HEK293 (cell line): Measurements from ENCODE around the gene NUDT9.

ENCODE experiments used
- BCL11A ChIP-seq: fragments of 450-650 bp; formaldehyde crosslinking; IDR thresholded peaks from 2 replicates; pipeline ENCODE4 v1.5.1; 2016; ENCODE audit warnings: low read depth, missing biosample characterization, missing genetic modification characterization
- BCL6B ChIP-seq: fragments of 450-650 bp; formaldehyde crosslinking; IDR thresholded peaks from 2 replicates; pipeline ENCODE4 v1.5.1; 2017; ENCODE audit warnings: missing biosample characterization, missing genetic modification characterization
- CTCF ChIP-seq: fragments of 450-650 bp; formaldehyde crosslinking; IDR thresholded peaks from 2 replicates; pipeline ENCODE4 v1.5.1; 2016; ENCODE audit warnings: missing biosample characterization, missing genetic modification characterization
- GLI4 ChIP-seq: fragments of 450-650 bp; formaldehyde crosslinking; IDR thresholded peaks from 2 replicates; pipeline ENCODE4 v1.5.1; 2016; ENCODE audit warnings: missing biosample characterization, missing genetic modification characterization
- YY1 ChIP-seq: fragments of 450-650 bp; formaldehyde crosslinking; IDR thresholded peaks from 2 replicates; pipeline ENCODE4 v1.5.1; 2018; ENCODE audit warnings: missing biosample characterization, missing genetic modification characterization
- ZBTB7A ChIP-seq: fragments of 450-650 bp; formaldehyde crosslinking; IDR thresholded peaks from 2 replicates; pipeline ENCODE4 v1.5.1; 2016; ENCODE audit warnings: low read depth, missing biosample characterization, missing genetic modification characterization
- ZNF121 ChIP-seq: fragments of 450-650 bp; formaldehyde crosslinking; IDR thresholded peaks from 2 replicates; pipeline ENCODE4 v1.5.1; 2016; ENCODE audit warnings: missing biosample characterization, missing genetic modification characterization
- ZNF48 ChIP-seq: fragments of 450-650 bp; formaldehyde crosslinking; IDR thresholded peaks from 2 replicates; pipeline ENCODE4 v1.5.1; 2016; ENCODE audit warnings: missing biosample characterization, missing genetic modification characterization
- ZNF624 ChIP-seq: fragments of 450-650 bp; formaldehyde crosslinking; IDR thresholded peaks from 2 replicates; pipeline ENCODE4 v1.5.1; 2017; ENCODE audit warnings: missing biosample characterization, missing genetic modification characterization
- ZNF792 ChIP-seq: fragments of 450-650 bp; formaldehyde crosslinking; IDR thresholded peaks from 2 replicates; pipeline ENCODE4 v1.5.1; 2016; ENCODE audit warnings: missing biosample characterization, missing genetic modification characterization
- ZNF830 ChIP-seq: fragments of 450-650 bp; IDR thresholded peaks from 2 replicates; pipeline ENCODE4 v1.5.0; 2018; ENCODE audit warnings: missing biosample characterization, missing genetic modification characterization, low read depth, mild to moderate bottlenecking, moderate library complexity
- TF ChIP-seq, protein P1 (sequence below): fragments of 450-650 bp; formaldehyde crosslinking; IDR thresholded peaks from 2 replicates; pipeline ENCODE4 v1.5.1; 2016; ENCODE audit warnings: missing biosample characterization, missing genetic modification characterization
- TF ChIP-seq, protein P2 (sequence below): fragments of 450-650 bp; formaldehyde crosslinking; IDR thresholded peaks from 2 replicates; pipeline ENCODE4 v1.5.1; 2016; ENCODE audit warnings: missing biosample characterization, missing genetic modification characterization

- TF ChIP-seq CTCF (tag by site-specific recombination) (no peak), ZNF48 (no peak), ZNF792 (tag by site-specific recombination) (no peak), BCL6B (tag by site-specific recombination) (no peak), YY1 (tag by site-specific recombination) (no peak), BCL11A (tag by site-specific recombination) (no peak), ZNF830 (tag by site-specific recombination) (no peak), GLI4 (tag by site-specific recombination) (no peak), ZBTB7A (tag by site-specific recombination) (no peak), ZNF121 (tag by site-specific recombination) (no peak), ZNF624 (tag by site-specific recombination) (no peak)
- TF ChIP-seq, protein P1, sequence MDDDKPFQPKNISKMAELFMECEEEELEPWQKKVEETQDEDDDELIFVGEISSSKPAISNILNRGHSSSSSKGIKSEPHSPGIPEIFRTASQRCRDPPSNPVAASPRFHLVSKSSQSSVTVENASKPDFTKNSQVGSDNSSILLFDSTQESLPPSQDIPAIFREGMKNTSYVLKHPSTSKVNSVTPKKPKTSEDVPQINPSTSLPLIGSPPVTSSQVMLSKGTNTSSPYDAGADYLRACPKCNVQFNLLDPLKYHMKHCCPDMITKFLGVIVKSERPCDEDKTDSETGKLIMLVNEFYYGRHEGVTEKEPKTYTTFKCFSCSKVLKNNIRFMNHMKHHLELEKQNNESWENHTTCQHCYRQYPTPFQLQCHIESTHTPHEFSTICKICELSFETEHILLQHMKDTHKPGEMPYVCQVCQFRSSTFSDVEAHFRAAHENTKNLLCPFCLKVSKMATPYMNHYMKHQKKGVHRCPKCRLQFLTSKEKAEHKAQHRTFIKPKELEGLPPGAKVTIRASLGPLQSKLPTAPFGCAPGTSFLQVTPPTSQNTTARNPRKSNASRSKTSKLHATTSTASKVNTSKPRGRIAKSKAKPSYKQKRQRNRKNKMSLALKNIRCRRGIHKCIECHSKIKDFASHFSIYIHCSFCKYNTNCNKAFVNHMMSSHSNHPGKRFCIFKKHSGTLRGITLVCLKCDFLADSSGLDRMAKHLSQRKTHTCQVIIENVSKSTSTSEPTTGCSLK, result no peak
- TF ChIP-seq, protein P2, sequence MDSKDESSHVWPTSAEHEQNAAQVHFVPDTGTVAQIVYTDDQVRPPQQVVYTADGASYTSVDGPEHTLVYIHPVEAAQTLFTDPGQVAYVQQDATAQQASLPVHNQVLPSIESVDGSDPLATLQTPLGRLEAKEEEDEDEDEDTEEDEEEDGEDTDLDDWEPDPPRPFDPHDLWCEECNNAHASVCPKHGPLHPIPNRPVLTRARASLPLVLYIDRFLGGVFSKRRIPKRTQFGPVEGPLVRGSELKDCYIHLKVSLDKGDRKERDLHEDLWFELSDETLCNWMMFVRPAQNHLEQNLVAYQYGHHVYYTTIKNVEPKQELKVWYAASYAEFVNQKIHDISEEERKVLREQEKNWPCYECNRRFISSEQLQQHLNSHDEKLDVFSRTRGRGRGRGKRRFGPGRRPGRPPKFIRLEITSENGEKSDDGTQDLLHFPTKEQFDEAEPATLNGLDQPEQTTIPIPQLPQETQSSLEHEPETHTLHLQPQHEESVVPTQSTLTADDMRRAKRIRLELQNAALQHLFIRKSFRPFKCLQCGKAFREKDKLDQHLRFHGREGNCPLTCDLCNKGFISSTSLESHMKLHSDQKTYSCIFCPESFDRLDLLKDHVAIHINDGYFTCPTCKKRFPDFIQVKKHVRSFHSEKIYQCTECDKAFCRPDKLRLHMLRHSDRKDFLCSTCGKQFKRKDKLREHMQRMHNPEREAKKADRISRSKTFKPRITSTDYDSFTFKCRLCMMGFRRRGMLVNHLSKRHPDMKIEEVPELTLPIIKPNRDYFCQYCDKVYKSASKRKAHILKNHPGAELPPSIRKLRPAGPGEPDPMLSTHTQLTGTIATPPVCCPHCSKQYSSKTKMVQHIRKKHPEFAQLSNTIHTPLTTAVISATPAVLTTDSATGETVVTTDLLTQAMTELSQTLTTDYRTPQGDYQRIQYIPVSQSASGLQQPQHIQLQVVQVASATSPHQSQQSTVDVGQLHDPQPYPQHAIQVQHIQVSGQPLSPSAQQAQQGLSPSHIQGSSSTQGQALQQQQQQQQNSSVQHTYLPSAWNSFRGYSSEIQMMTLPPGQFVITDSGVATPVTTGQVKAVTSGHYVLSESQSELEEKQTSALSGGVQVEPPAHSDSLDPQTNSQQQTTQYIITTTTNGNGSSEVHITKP, result no peak
These were observed 54.6 kb downstream of the NUDT9 start for GRCh38 chr4:87476934-87477333.
